AG10803 (cell line): Measurements from ENCODE around the gene LSP1.

ENCODE experiments used
- DNase-seq: peaks from one replicate; pipeline ENCODE4 v3.0.0; 2010; ENCODE audit warnings: low read depth
- H3K4me3 ChIP-seq: 2 replicates; pipeline ENCODE4 v1.5.1; 2011; ENCODE audit warnings: mild to moderate bottlenecking, low read length, control low read depth
- CTCF ChIP-seq: conservative IDR thresholded peaks from 2 replicates; pipeline ENCODE4 v1.5.1; 2011; ENCODE audit warnings: mild to moderate bottlenecking, low read length, control low read depth, inconsistent platforms

The LSP1 gene

GRCh38 chr11:1860108-1860507 lies 7.2 kb downstream of the LSP1 start:
- no peak for TF ChIP-seq CTCF
- DNase-seq: no peak
- H3K4me3 ChIP-seq: no peak overlapping the region

DNA sequence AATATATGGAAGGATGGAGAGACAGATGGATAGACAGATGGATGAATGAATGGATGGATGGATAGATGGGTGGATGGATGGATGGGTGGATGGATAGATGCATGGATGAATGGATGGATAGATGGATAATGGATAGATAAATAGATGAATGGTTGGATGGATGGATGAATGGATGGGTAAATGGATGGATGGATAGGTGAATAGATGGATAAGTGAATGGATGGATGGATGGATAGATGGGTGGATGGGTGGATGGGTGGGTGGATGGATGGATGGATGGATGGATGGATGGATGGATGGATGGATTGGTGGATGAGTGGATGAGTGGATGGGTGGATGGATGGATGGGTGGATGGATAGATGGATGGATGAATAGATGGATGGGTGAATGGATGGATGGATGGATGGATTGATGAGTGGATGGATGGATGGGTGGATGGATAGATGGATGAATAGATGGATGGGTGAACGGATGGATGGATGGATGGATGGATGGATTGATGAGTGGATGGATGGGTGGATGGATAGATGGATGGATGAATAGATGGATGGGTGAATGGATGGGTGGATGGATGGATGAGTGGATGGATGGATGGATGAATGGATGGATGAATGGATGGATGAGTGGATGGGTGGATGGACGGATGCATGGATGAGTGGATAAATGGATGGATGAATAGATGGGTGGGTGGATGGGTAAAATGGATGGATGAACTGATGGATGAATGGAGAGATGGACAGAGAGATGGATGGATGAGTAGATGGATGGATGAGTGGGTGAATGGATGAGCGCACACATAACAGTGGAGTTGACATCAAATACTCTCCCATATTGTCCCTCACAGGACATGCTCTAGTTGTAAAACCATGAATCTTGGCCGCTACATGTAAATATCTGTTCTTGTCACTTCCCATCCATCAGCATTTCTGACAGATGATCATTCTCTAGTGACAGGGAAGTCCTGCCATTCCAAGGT lies 8.8 kb downstream of the LSP1 start:
- no peak for DNase-seq
- no peak for TF ChIP-seq CTCF
- H3K4me3 ChIP-seq: no peak overlapping the region

- no peak for TF ChIP-seq CTCF
- no peak overlapping the region for H3K4me3 ChIP-seq
- DNase-seq: no peak
Measured at GRCh38 chr11:1862588-1863351, 9.9 kb downstream of the LSP1 start.

DNA sequence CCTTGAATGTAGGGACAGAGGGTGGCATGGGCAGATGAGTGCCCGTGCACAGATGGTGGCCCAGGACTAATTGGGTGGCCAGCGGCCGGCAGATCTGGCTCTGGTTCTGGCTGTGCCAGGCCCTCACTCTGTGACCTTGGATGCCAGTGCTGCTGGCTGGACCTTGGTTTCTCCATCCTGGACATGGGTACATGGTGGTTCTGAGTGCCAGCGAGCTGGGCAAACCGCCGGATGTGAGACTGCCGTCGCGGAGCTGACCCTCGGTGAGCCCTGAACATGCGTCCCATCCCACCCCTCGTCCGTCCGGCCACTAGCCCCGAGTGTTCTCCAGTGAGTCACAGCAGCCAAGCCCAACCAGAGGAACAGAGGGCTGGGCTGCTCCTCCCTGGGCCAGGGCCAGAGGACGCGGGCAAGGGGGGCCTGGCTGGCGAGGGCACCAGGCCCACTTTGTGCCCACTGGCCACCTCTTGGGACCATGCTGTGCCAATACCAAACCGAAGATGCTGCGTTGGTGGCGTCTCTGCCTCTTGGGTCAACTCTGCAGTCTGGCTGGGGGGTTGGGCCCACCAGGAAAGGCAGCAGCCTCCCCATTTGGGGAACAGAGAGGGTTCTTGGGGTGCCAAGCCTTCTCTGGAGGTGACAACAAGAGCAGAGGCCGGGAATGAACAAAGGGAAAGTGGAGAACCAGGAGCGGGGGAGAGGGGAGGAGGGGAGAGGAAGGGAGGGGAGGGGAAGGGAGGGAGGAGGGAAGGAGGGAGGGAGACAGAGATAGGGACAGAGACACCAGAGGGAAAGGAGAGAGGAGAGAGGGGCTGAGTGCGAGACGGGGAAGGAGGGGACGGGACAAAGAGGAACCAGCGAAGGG lies 10.7 kb downstream of the LSP1 start:
- DNase-seq: peak; percentile 86
- peak overlapping the region; percentile 24 for H3K4me3 ChIP-seq

GRCh38 chr11:1864231-1864630 lies 11.3 kb downstream of the LSP1 start:
- no peak for TF ChIP-seq CTCF
- peak overlapping the region; percentile 5; the same call in 1 of the 2 replicates for H3K4me3 ChIP-seq
- DNase-seq: no peak

More for the DNA sequence above, 10.7 kb downstream of the LSP1 start:
- TF ChIP-seq CTCF: no peak

DNA sequence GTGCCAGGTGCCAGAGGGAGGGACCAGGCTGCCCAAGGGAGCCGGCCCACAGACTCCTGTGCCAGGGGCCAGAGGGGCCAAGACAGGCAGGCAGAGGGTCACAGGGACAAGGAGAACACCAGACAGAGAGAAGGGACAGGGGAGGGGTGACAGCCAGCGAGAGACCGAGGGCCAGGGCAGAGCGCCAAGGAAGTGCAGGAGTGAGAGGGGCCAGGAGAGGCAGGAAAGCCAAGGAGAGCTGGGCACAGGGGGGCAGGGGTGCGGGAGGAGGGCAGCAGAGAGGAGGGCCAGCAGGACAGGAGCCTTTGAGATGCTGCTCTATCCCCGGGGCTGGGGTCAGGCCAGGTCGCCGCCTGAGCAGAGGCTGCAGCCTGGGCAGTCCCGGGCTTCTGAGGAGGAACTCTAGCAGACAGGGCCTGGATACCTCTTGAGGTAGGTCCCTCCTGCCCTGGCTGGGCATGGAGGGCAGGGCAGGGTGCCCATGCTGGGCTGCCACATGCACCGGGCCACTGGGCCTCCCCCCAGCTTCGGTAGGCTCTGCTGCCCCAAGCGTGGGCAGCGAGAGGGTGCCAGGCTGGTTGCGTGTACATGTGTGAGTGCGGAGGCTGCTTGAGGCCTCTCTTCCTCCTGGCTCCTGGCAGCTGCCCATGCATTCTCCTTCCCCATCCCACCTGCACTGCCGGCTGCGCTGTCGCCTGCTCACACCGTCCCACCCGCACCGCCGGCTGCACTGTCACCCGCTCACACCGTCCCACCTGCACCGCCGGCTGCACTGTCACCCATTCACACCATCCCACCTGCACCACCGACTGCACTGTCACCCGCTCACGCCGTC lies 12.2 kb downstream of the LSP1 start:
- H3K4me3 ChIP-seq: no peak overlapping the region
- DNase-seq: no peak
- TF ChIP-seq CTCF: no peak
